GM23248 (cell line): ENCODE results near the gene MYO1E. TPM values are rescaled to one million over a fixed set of nuclear protein-coding genes. Genes with fewer than 3 reads are reported as not detected.
"Not testable (repeated sequence)": the region's sequence is repeated elsewhere in the genome, so short reads cannot be mapped to it uniquely, and the experiment has no call there.

Source experiments
- DNase-seq: peaks from one replicate; pipeline ENCODE4 v3.0.0-alpha.2; 2015
- H2AFZ ChIP-seq: fragments of 200-600 bp; sonication (generic); 2 replicates; pipeline ENCODE4 v1.6.1; 2016; ENCODE audit warnings: antibody characterized with exemption
- H3F3A ChIP-seq: fragments of 200-600 bp; sonication (generic); 2 replicates; pipeline ENCODE4 v1.6.1; 2016; ENCODE audit warnings: mild to moderate bottlenecking, antibody characterized with exemption, mixed run types; ENCODE audit not compliant: insufficient read depth
- H3K27ac ChIP-seq: fragments of 200-600 bp; sonication (generic); 2 replicates; pipeline ENCODE4 v1.5.1; 2016; ENCODE audit warnings: mild to moderate bottlenecking
- H3K27me3 ChIP-seq: fragments of 200-600 bp; sonication (generic); replicated peaks from 2 replicates; pipeline ENCODE4 v1.6.1; 2016; ENCODE audit warnings: mild to moderate bottlenecking; ENCODE audit not compliant: insufficient read depth
- H3K36me3 ChIP-seq: fragments of 200-600 bp; sonication (generic); 2 replicates; pipeline ENCODE4 v1.6.1; 2016; ENCODE audit warnings: low read depth, mild to moderate bottlenecking
- H3K4me1 ChIP-seq: fragments of 200-600 bp; sonication (generic); 2 replicates; pipeline ENCODE4 v1.6.1; 2016; ENCODE audit warnings: mild to moderate bottlenecking; ENCODE audit not compliant: insufficient read depth
- H3K4me2 ChIP-seq: fragments of 200-600 bp; sonication (generic); one replicate; pipeline ENCODE4 v1.6.1; 2016; ENCODE audit warnings: mild to moderate bottlenecking; ENCODE audit not compliant: unreplicated experiment
- H3K4me3 ChIP-seq: fragments of 200-600 bp; sonication (generic); 2 replicates; pipeline ENCODE4 v1.5.1; 2016; ENCODE audit warnings: mild to moderate bottlenecking
- H3K79me2 ChIP-seq: fragments of 200-600 bp; sonication (generic); 2 replicates; pipeline ENCODE4 v1.6.1; 2016; ENCODE audit warnings: mild to moderate bottlenecking; ENCODE audit not compliant: insufficient read depth
- H3K9ac ChIP-seq: fragments of 200-600 bp; sonication (generic); 2 replicates; pipeline ENCODE4 v1.6.1; 2016; ENCODE audit warnings: mild to moderate bottlenecking
- H3K9me2 ChIP-seq: fragments of 200-600 bp; sonication (generic); 2 replicates; pipeline ENCODE4 v1.6.1; 2016; ENCODE audit warnings: mixed run types, mild to moderate bottlenecking, moderate library complexity; ENCODE audit not compliant: insufficient read depth
- H3K9me3 ChIP-seq: fragments of 200-600 bp; sonication (generic); one replicate; pipeline ENCODE4 v1.6.1; 2017; ENCODE audit warnings: low read depth
- H4K20me1 ChIP-seq: fragments of 200-600 bp; sonication (generic); 2 replicates; pipeline ENCODE4 v1.6.0; 2016; ENCODE audit not compliant: insufficient read depth
- EZH2 ChIP-seq: fragments of 200-600 bp; sonication (generic); IDR thresholded peaks from 2 replicates; pipeline ENCODE4 v1.6.1; 2018; ENCODE audit warnings: antibody characterized with exemption, mild to moderate bottlenecking; ENCODE audit not compliant: insufficient read depth, poor library complexity, severe bottlenecking
- EZH2phosphoT487 ChIP-seq: fragments of 200-600 bp; sonication (generic); IDR thresholded peaks from 2 replicates; pipeline ENCODE4 v1.6.1; 2018; ENCODE audit warnings: antibody characterized with exemption, moderate library complexity, mild to moderate bottlenecking, low read depth; ENCODE audit not compliant: insufficient read depth
- WGBS, 2 experiments: methylation state at CpG; one replicate each; pipeline ENCODE4 v1.1.6; 2015 to 2017; ENCODE audit warnings: low lambda C conversion rate in 2 of 2, low coverage in 1 of 2; ENCODE audit errors: missing lambda C conversion rate in 2 of 2; 5-methylcytosine and 5-hydroxymethylcytosine counted together
- in situ Hi-C: fragments of 300-500 bp; cut with MboI; formaldehyde crosslinking; loops from 2 replicates; pipeline ENCODE4 v1.15.0; 2020
- polyA plus RNA-seq: library from polyadenylated mRNA; unstranded; fragments of >200 nt; fragmentation: Nextera tagmentation; extraction: Ambion mirVana; gene quantifications from 2 replicates; pipeline ENCODE4 v1.2.1, GENCODE V29; 2016
- total RNA-seq: library from RNA; depleted of rRNA; stranded (reverse); fragments of >200 nt; shearing (Covaris generic); gene quantifications from 2 replicates; pipeline ENCODE4 v1.2.3, GENCODE V29; 2014

MYO1E gene
- total and polyA plus RNA-seq, 2 experiments from 2014 or later: 155 to 190 TPM

DNA sequence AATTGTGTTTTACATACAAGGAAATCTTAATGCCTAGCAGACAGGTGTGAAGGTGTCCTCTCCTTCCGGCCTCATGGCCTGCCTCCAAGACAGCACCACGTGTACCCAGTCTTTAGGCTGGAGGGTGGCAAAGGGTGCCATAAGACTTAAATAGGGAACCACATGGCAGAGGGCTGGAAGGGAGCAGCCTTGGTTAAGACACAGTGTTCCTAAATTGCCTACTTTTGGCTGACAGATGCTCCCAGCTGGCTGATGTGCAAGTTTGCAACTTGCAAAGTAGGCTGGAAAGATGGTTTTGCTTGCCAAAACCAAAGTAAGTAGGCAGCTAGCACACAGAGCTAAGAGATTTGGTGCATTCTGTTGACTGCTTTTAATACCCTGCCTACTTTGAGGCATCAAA is 222.5 kb downstream of the MYO1E start:
- no peaks in the 10 kb centered on the region for H3K79me2 ChIP-seq
- no peaks in the 10 kb centered on the region for H3K9me3 ChIP-seq
- no peak overlapping the region for H2AFZ ChIP-seq
- in situ Hi-C loops: no loop called here
- TF ChIP-seq EZH2 (no peak), EZH2phosphoT487 (no peak)
- peaks cover 64% of the 10 kb centered on the region; the same call in 1 of the 2 replicates for H3K36me3 ChIP-seq
- H4K20me1 ChIP-seq: no peaks in the 10 kb centered on the region
- WGBS, 2 experiments: 29% methylated on average over 2 of the region's 2 CpGs
- no peak overlapping the region for H3K9ac ChIP-seq
- peaks cover 14% of the 10 kb centered on the region for H3F3A ChIP-seq
- no peaks in the 10 kb centered on the region for H3K9me2 ChIP-seq
- H3K4me3 ChIP-seq: no peak overlapping the region
- peaks cover 13% of the 10 kb centered on the region for H3K4me1 ChIP-seq
- no peak for DNase-seq
- no peaks in the 10 kb centered on the region for H3K27me3 ChIP-seq
- H3K4me2 ChIP-seq: no peak overlapping the region
- H3K27ac ChIP-seq: no peak overlapping the region

DNA sequence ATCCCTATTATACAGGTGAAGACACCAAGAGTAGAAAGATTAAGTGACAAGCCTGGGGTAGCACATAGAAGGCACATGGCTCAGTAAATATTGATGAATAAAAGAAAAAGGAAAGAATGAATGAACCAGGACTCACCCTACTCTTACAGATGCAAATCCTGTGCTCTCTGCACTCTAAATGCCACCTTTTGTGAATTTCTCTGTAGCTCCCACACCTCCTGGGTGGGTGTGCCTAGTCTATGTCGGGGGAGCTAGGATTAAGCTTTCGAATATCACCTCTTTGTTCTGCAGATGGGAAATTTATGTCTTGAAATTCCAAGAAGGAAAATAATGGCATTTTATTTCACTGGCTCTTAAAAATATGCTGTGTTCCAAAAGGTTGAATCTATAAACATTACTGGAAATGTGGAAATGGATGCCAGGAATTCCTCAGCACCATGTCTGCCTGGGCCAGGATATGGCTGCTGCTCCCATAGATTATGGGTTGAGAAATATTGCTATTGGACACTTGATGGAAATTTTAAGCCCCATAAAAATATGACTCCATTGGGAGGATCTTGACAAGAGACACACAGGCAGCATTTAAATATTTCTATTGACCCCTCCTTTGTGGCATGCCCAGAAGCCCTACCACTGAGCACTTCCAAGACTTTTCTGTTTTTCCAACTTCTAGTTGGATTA is 224.4 kb downstream of the MYO1E start:
- H3K4me3 ChIP-seq: no peak overlapping the region
- in situ Hi-C loops: no loop called here
- peak overlapping the region; percentile 16; the same call in 1 of the 2 replicates for H3K27ac ChIP-seq
- peaks cover 14% of the 10 kb centered on the region; the same call in 1 of the 2 replicates for H3F3A ChIP-seq
- no peak overlapping the region for H2AFZ ChIP-seq
- H3K9me2 ChIP-seq: no peaks in the 10 kb centered on the region
- peaks cover 13% of the 10 kb centered on the region for H3K4me1 ChIP-seq
- no peak overlapping the region for H3K4me2 ChIP-seq
- no peaks in the 10 kb centered on the region for H3K9me3 ChIP-seq
- peak; percentile 41 for DNase-seq
- TF ChIP-seq EZH2 (no peak), EZH2phosphoT487 (no peak)
- H4K20me1 ChIP-seq: no peaks in the 10 kb centered on the region
- H3K27me3 ChIP-seq: no peaks in the 10 kb centered on the region
- H3K9ac ChIP-seq: no peak overlapping the region
- WGBS, 2 experiments: 16 to 26% methylated on average over 2 of the region's 2 CpGs
- H3K79me2 ChIP-seq: no peaks in the 10 kb centered on the region
- H3K36me3 ChIP-seq: peaks cover 47% of the 10 kb centered on the region; the same call in 1 of the 2 replicates

DNA sequence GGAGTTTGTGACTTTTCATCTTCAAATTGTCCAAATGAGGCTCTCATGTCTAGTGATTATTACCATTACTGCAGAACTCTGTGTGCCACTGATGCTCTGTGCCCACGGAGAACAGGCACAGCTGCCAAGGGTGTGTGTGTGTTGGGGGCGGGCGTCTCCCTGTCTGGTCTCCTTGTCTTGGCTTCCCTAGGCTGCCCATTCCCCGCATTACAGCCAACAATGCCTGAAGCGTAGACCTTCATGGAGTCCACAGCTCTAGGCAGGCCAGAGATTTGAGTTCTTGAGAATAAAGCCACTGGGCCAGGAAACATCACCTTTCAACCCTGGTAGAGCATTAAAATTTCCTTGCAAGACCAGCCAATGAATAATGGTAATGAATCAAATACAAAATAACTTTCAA is 225.0 kb downstream of the MYO1E start:
- TF ChIP-seq EZH2phosphoT487: no peak
- TF ChIP-seq EZH2: no peak
- Histone ChIP-seq H4K20me1 (no peaks in the 10 kb centered on the region), H3K9ac (no peak overlapping the region), H3K36me3 (peaks cover 41% of the 10 kb centered on the region; the same call in 1 of the 2 replicates), H3K4me3 (no peak overlapping the region), H3K9me3 (no peaks in the 10 kb centered on the region), H3K27me3 (no peaks in the 10 kb centered on the region), H3K4me1 (peaks cover 13% of the 10 kb centered on the region), H3K27ac (no peak overlapping the region), H3K79me2 (no peaks in the 10 kb centered on the region), H3K9me2 (no peaks in the 10 kb centered on the region), H3F3A (peaks cover 14% of the 10 kb centered on the region; the same call in 1 of the 2 replicates), H3K4me2 (no peak overlapping the region), H2AFZ (no peak overlapping the region)
- 42 to 45% methylated on average over 5 of the region's 5 CpGs for WGBS, 2 experiments
- in situ Hi-C loops: no loop called here
- no peak for DNase-seq

DNA sequence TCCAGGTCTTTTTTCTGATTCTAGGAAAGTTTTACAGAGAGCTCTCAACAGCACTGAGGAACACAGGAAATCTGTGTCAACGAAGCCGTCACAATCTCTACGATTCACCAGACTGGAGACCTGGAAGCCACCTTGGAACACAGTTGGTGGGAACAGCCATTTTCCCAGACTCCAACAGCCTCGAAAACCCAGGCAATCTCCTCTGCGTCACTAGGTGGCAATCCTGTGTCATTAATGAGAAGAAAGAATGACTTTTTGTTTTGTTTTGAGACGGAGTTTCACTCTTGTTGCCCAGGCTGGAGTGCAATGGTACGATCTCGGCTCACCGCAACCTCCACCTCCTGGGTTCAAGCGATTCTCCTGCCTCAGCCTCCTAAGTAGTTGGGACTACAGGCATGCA is 228.1 kb downstream of the MYO1E start:
- in situ Hi-C loops, H3K9me3 ChIP-seq, H3K9me2 ChIP-seq, H3F3A ChIP-seq, H3K79me2 ChIP-seq, H3K4me2 ChIP-seq, H3K27ac ChIP-seq, H3K4me3 ChIP-seq, H4K20me1 ChIP-seq, H3K27me3 ChIP-seq, H2AFZ ChIP-seq, H3K9ac ChIP-seq: not testable (repeated sequence)
- whole genome bisulfite sequencing, 2 experiments: 61 to 62% methylated on average over 10 of the region's 10 CpGs
- Histone ChIP-seq H3K36me3 (peaks cover 26% of the 10 kb centered on the region; the same call in 1 of the 2 replicates), H3K4me1 (peaks cover 13% of the 10 kb centered on the region)
- DNase-seq: peak; percentile 30
